ENCODE data around the gene ZEB2. TPM values are rescaled to one million over a fixed set of nuclear protein-coding genes. Genes with fewer than 3 reads are reported as not detected.
A peak's percentile ranks its signal among the peaks of the same experiment; 100 is the strongest.

Gene ZEB2
- total RNA-seq, 2 experiments from 2014 or later, result 13.5 to 14.9 TPM

GRCh38 chr2:144376460-144376859 lies 143.5 kb downstream of the ZEB2 start:
- Mint-ChIP-seq H3K27ac (no peak overlapping the region), H3K27me3 (peaks cover 1% of the 10 kb centered on the region), H3K4me3 (no peak overlapping the region), H3K4me1 (ENCODE audit: low read depth) (peaks cover 36% of the 10 kb centered on the region), H3K9me3 (no peaks in the 10 kb centered on the region), H3K36me3 (ENCODE audit: low read depth) (no peaks in the 10 kb centered on the region)
- TF ChIP-seq, protein P1, sequence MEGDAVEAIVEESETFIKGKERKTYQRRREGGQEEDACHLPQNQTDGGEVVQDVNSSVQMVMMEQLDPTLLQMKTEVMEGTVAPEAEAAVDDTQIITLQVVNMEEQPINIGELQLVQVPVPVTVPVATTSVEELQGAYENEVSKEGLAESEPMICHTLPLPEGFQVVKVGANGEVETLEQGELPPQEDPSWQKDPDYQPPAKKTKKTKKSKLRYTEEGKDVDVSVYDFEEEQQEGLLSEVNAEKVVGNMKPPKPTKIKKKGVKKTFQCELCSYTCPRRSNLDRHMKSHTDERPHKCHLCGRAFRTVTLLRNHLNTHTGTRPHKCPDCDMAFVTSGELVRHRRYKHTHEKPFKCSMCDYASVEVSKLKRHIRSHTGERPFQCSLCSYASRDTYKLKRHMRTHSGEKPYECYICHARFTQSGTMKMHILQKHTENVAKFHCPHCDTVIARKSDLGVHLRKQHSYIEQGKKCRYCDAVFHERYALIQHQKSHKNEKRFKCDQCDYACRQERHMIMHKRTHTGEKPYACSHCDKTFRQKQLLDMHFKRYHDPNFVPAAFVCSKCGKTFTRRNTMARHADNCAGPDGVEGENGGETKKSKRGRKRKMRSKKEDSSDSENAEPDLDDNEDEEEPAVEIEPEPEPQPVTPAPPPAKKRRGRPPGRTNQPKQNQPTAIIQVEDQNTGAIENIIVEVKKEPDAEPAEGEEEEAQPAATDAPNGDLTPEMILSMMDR (IDR thresholded peaks at IDR 0.05), result no peak
- ChIA-PET POLR2A (no interaction called here), CTCF (no interaction called here)
- DNase-seq (no peak), ATAC-seq (no peak)
- intact Hi-C loops (cut with micrococcal nuclease), result no loop called here

DNA sequence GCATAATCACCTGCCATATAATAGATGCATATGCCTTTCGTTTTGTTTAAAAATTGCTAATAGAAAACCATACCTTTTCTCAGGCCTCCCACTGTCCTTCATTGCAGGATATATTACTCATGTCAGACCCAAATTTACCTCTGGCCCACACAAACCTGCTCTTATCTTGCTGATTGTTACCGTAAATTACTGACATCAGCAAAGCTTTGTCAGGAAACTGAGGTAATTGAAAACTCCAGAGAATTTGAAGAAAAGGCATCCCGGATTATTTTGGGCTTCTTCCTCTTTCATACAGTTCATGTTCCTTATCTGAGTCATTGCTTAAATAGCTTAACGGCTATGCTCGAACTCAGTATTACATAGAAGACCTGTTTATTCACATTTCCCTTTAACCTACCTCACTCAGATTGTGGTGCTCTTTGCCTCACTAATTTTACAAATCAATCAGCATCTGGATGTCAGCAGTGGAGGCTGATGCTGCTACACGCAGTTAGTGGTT lies 145.7 kb downstream of the ZEB2 start:
- H3K36me3 Mint-ChIP-seq (ENCODE audit: low read depth), result no peaks in the 10 kb centered on the region
- intact Hi-C loops (cut with micrococcal nuclease), result no loop called here
- peak; percentile 42 for ATAC-seq
- no peak overlapping the region for H3K27ac Mint-ChIP-seq
- no peaks in the 10 kb centered on the region for H3K9me3 Mint-ChIP-seq
- DNase-seq, result no peak
- ChIA-PET CTCF (no interaction called here), POLR2A (no interaction called here)
- TF ChIP-seq, protein P1 (IDR thresholded peaks at IDR 0.05), result no peak
- no peak overlapping the region for H3K4me3 Mint-ChIP-seq
- peaks cover 1% of the 10 kb centered on the region for H3K27me3 Mint-ChIP-seq
- peaks cover 41% of the 10 kb centered on the region for H3K4me1 Mint-ChIP-seq (ENCODE audit: low read depth)

DNA sequence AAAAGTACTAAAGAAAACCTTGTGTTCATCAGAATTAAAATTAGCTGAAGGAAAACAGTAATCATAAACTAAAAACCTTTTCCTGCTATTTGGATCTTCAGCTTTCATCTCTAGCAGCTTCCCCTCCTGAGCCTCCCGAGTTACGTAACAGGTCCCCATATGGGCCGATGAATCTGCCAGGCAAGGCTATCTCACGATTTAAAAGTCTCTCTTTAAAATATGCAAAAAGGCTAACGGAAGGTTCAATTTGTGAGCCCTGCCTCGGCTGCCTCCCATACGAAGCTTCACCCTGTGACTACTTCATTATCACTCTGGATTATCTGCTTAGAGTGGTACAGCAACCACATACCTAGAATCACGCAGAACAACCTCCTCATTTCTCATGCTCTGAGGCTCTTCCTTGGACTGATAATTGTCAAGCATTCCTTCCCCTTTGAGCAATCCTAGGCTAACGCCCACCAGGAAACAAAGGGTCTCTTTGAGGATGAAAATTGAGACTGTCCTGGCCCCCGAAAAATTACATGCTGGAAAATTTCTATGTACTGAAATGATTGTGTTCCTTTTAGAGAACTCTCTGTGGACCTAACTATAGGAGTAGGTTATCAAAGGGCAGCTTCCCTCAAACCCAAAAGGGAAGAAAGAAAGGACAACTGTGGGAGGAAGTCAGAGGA lies 147.4 kb downstream of the ZEB2 start:
- TF ChIP-seq, protein P1 (IDR thresholded peaks at IDR 0.05), result no peak
- Mint-ChIP-seq H3K27ac (no peak overlapping the region), H3K36me3 (ENCODE audit: low read depth) (no peaks in the 10 kb centered on the region), H3K9me3 (no peaks in the 10 kb centered on the region), H3K27me3 (peaks cover 1% of the 10 kb centered on the region), H3K4me1 (ENCODE audit: low read depth) (peaks cover 27% of the 10 kb centered on the region), H3K4me3 (no peak overlapping the region)
- POLR2A ChIA-PET, result interaction anchor here (0.6 kb wide), 1 partner anchor 41 kb away, joined by 3 read pairs; no protein-coding TSS in a partner anchor
- ATAC-seq, result no peak
- intact Hi-C loops (cut with micrococcal nuclease), result no loop called here
- CTCF ChIA-PET, result no interaction called here
- no peak for DNase-seq

DNA sequence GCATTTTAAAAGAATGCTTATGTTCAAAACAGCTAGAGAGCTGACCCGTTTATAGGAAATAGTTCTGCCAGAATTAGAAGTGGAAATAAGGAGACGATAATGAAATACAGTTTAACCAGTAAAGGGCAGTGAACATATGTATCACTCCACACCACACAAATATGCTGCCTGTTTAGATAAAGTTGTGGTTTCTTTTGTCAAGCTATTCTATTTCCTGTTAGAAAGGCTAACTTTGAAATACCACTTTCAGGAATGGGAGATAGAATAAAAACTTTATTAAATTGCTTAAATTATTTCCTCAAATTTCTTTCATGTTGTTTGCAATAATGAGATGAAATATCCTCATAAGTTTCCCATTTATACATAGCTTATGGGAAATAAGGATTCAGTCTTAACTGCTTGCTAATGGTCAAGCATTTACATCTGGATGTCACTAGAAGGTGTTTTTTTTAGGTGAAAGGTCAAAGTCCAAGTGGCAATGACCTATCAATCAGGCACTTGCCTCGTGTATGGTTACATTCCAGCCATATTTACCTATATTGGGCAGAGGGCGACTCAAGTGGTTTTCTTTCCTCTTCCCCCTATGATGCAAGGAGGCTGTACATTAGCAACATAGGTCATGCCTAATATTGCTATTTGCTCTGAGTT lies 148.9 kb downstream of the ZEB2 start:
- TF ChIP-seq, protein P1 (IDR thresholded peaks at IDR 0.05), result no peak
- no peaks in the 10 kb centered on the region for H3K36me3 Mint-ChIP-seq (ENCODE audit: low read depth)

DNA sequence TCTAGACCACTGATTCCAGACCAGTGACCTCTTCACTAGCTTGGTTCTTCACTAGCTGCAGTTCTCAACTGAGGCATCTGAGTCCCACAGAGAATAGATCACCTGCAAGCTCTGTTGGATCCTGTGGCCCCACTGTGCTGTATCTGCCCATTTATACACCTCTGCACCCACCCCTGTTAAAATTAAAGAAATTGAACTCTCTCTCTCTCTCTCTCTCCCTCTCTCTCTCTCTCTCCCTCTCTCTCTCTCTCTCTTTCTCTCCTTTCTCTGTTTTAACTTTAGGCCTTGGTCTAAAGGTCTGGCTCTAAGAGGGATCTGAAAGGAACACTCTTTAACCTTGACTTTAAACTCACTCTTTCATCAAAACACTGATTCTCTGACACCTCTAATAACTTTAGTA lies 150.5 kb downstream of the ZEB2 start:
- Mint-ChIP-seq H3K27ac (no peak overlapping the region), H3K4me1 (ENCODE audit: low read depth) (peaks cover 21% of the 10 kb centered on the region), H3K9me3 (no peaks in the 10 kb centered on the region), H3K27me3 (peaks cover 1% of the 10 kb centered on the region), H3K4me3 (no peak overlapping the region), H3K36me3 (ENCODE audit: low read depth) (no peaks in the 10 kb centered on the region)
- DNase-seq (no peak), ATAC-seq (no peak)
- ChIA-PET CTCF (no interaction called here), POLR2A (no interaction called here)
- intact Hi-C loops (cut with micrococcal nuclease), result no loop called here
- TF ChIP-seq, protein P1 (IDR thresholded peaks at IDR 0.05), result no peak

More for the DNA sequence above, 148.9 kb downstream of the ZEB2 start:
- H3K27ac Mint-ChIP-seq, result no peak overlapping the region
- peaks cover 22% of the 10 kb centered on the region for H3K4me1 Mint-ChIP-seq (ENCODE audit: low read depth)
- intact Hi-C loops (cut with micrococcal nuclease), result no loop called here
- no peak for DNase-seq
- H3K27me3 Mint-ChIP-seq, result peaks cover 1% of the 10 kb centered on the region
- no peak for ATAC-seq
- POLR2A ChIA-PET, result no interaction called here
- H3K4me3 Mint-ChIP-seq, result no peak overlapping the region
- CTCF ChIA-PET, result no interaction called here
- H3K9me3 Mint-ChIP-seq, result no peaks in the 10 kb centered on the region

Data from activated CD8-positive, alpha-beta T cell treated with anti-CD3 and anti-CD28 coated beads for 36 hours (primary cell).